Osteocyte (in vitro differentiated cells): Measurements from ENCODE around the gene ZPR1. TPM values are rescaled to one million over a fixed set of nuclear protein-coding genes. Genes with fewer than 3 reads are reported as not detected.

Experiments used
- DNase-seq: peaks from one replicate; pipeline ENCODE4 v3.0.0; 2021; ENCODE audit warnings: mixed read lengths; ENCODE audit not compliant: unreplicated experiment; ENCODE audit errors: extremely low spot score
- H3K27ac Mint-ChIP-seq: one replicate; pipeline ENCODE4 v1.8.0; 2021; ENCODE audit warnings: mild to moderate bottlenecking, mixed read lengths; ENCODE audit not compliant: unreplicated experiment
- H3K27me3 Mint-ChIP-seq: one replicate; pipeline ENCODE4 v1.8.0; 2021; ENCODE audit warnings: mixed read lengths; ENCODE audit not compliant: unreplicated experiment
- H3K36me3 Mint-ChIP-seq: one replicate; pipeline ENCODE4 v1.8.0; 2021; ENCODE audit warnings: mixed read lengths; ENCODE audit not compliant: unreplicated experiment
- H3K4me1 Mint-ChIP-seq: one replicate; pipeline ENCODE4 v1.8.0; 2021; ENCODE audit warnings: mixed read lengths; ENCODE audit not compliant: unreplicated experiment
- H3K4me3 Mint-ChIP-seq: one replicate; pipeline ENCODE4 v1.8.0; 2021; ENCODE audit warnings: mild to moderate bottlenecking, moderate library complexity, mixed read lengths; ENCODE audit not compliant: unreplicated experiment
- H3K9me3 Mint-ChIP-seq: one replicate; pipeline ENCODE4 v1.8.0; 2021; ENCODE audit warnings: mixed read lengths; ENCODE audit not compliant: unreplicated experiment
- CTCF ChIP-seq: fragments of 200-600 bp; sonication (generic); IDR thresholded peaks from 2 replicates; pipeline ENCODE4 v1.5.0; 2021; ENCODE audit warnings: antibody characterized with exemption, mild to moderate bottlenecking, moderate library complexity
- total RNA-seq: library from RNA; stranded (reverse); gene quantifications from 2 replicates; pipeline ENCODE4 v1.2.1, GENCODE V29; 2021

The ZPR1 gene
- total RNA-seq, 1 donor from 2014 or later, result 35.1 TPM

DNA sequence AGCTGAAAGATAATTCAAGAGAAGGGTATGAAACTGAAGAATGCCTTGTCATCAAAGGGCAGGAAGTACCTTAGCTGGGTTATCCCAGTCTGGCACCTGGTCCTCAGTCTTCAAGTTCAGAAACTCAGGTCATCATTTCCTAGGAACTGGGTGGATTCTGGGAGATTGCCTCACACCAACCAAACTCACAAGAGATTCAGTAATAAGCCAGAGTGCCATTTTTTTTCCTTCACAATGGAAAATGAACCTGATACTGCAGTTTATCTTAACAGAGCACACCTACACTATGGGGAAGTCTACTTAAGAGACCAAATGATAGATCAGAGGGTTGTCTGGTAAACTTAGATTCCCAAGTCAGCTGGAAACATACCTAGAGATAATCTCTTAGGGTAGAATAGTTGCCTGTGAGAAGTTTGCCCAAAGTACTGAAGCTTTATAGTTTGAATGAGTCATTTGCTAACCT is 11.3 kb downstream of the ZPR1 start:
- Mint-ChIP-seq H3K4me3 (no peak overlapping the region), H3K36me3 (peaks cover 29% of the 10 kb centered on the region), H3K9me3 (no peaks in the 10 kb centered on the region), H3K4me1 (peaks cover 14% of the 10 kb centered on the region), H3K27me3 (no peaks in the 10 kb centered on the region), H3K27ac (no peak overlapping the region)
- no peak for DNase-seq
- no peak for TF ChIP-seq CTCF

- H3K4me3 Mint-ChIP-seq, result no peak overlapping the region
- no peak for DNase-seq
- H3K4me1 Mint-ChIP-seq, result peaks cover 20% of the 10 kb centered on the region
- H3K36me3 Mint-ChIP-seq, result peaks cover 23% of the 10 kb centered on the region
- no peak overlapping the region for H3K27ac Mint-ChIP-seq
- no peaks in the 10 kb centered on the region for H3K9me3 Mint-ChIP-seq
- no peaks in the 10 kb centered on the region for H3K27me3 Mint-ChIP-seq
- no peak for TF ChIP-seq CTCF
Measured at GRCh38 chr11:116775975-116776374, 11.8 kb downstream of the ZPR1 start.

- H3K27ac Mint-ChIP-seq, result no peak overlapping the region
- H3K36me3 Mint-ChIP-seq, result peaks cover 17% of the 10 kb centered on the region
- no peak for TF ChIP-seq CTCF
- H3K9me3 Mint-ChIP-seq, result no peaks in the 10 kb centered on the region
- H3K4me3 Mint-ChIP-seq, result no peak overlapping the region
- DNase-seq, result no peak
- peaks cover 23% of the 10 kb centered on the region for H3K4me1 Mint-ChIP-seq
- H3K27me3 Mint-ChIP-seq, result no peaks in the 10 kb centered on the region
Measured at GRCh38 chr11:116774661-116775060, 13.2 kb downstream of the ZPR1 start.

DNA sequence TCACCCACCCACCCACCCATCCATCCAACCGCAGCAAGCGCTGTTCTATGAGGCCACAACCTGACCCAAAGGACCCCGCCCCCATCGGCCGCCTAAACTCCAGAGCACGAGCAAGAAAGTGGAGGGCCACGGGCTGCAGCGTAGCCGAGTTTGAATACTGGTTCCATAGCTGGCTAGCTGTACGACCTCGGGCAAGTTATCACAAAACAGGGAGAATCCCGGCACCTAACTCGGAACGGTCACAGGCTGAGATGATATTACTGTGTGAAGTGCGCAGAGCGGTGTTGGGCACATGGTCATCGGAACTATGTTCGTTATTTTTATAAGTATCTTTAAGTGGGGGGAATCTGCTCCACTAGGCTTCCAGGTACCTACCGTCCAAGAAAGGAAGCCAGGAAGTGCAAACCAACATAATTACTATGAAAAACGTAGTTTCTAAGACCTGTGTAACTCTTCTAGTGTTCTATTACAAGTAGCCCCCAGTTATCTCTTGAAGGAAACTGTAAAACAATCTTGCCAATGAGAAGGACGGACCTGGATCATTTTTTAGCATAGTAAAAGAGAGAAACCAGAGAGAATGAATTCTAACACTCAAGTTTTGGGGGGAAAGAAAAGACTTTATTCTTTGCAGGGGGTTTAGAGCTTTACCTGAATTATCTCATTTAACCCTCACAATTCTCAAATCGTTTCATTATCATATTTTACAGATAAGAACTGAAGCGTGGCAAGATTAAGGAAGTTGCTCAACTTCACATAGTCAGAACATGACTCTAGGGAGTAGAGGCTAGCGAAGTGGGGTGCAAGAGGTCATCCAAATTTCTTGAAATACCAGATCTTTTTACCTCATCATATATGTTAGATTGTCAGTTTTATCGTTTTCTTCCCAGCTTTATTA is 14.4 kb downstream of the ZPR1 start:
- H3K36me3 Mint-ChIP-seq, result peaks cover 12% of the 10 kb centered on the region
- no peak for DNase-seq
- H3K27me3 Mint-ChIP-seq, result no peaks in the 10 kb centered on the region
- H3K4me3 Mint-ChIP-seq, result peak overlapping the region; percentile 95
- H3K9me3 Mint-ChIP-seq, result no peaks in the 10 kb centered on the region
- H3K4me1 Mint-ChIP-seq, result peaks cover 23% of the 10 kb centered on the region
- TF ChIP-seq CTCF, result no peak
- peak overlapping the region; percentile 98 for H3K27ac Mint-ChIP-seq

DNA sequence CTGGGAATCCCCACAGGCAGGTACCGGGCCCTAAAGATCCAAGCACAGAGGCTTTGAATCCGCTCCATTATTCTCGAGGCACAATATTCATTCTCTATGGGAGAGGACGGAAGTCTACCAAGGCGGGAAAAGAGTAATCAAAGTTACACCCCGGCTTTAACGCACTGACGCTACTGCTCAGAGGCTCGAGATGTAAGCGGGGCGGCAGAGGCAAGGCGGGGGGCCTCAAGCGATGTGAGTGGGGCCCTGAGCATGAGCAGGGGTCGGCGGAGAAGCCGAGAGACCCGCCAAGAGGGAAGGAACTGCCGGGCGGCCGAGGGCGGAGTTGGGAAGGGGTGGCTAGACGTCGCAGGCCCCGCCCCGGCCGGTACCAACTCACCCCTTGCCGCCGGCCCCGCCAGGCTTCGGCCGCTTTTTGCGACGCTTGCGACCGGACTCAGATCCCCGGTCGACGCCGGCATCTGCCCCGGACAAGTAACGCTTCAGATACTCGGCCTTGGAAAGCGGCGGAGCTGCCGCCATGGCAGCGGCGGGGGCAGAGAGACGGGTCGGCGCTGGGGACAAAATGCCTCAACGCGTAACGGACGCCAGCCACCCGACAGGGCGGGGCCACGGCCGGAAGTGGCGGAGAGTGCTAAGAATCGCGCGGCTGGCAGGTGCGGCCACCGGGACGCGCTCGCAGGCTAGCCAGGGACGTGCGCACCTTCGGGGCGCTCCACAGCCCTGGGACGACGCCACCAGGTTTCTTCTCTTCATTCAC is 15.2 kb downstream of the ZPR1 start, which contains the start of gene BUD13:
TSS of gene BUD13 (minus strand) at position 545 of the 760 bp plus-strand sequence. CDS start at position 522, 23 bp downstream.
- peaks cover 23% of the 10 kb centered on the region for H3K4me1 Mint-ChIP-seq
- H3K27ac Mint-ChIP-seq, result peak within 1 kb of the TSS; percentile 98
- H3K27me3 Mint-ChIP-seq, result no peaks in the 10 kb centered on the region
- no peak for TF ChIP-seq CTCF
- no peaks in the 10 kb centered on the region for H3K9me3 Mint-ChIP-seq
- peaks cover 8% of the 10 kb centered on the region for H3K36me3 Mint-ChIP-seq
- H3K4me3 Mint-ChIP-seq, result peak within 1 kb of the TSS; percentile 95
- peak; percentile 94 for DNase-seq
